Activated T-helper 2 cell treated with anti-CD3 and anti-CD28 coated beads, Interferon-gamma antibody, Interleukin-2, Interleukin-4, amounts not matched to agents 10 μg/mL and 5 μg/mL and 100 μg/mL, durations not matched to agents 14 hours and 24 hours and 36 hours (primary cell): ENCODE data around the gene THEMIS. TPM values are rescaled to one million over a fixed set of nuclear protein-coding genes. Genes with fewer than 3 reads are reported as not detected.
A peak's percentile ranks its signal among the peaks of the same experiment; 100 is the strongest.

Source experiments
- DNase-seq: peaks from one replicate; pipeline ENCODE4 v3.0.0; 2021; ENCODE audit warnings: low spot score
- H3K27ac Mint-ChIP-seq: one replicate; pipeline ENCODE4 v1.8.0; 2021; ENCODE audit warnings: mixed read lengths
- H3K27me3 Mint-ChIP-seq: one replicate; pipeline ENCODE4 v1.8.0; 2021; ENCODE audit warnings: low read depth, mixed read lengths
- H3K36me3 Mint-ChIP-seq: one replicate; pipeline ENCODE4 v1.8.0; 2021; ENCODE audit warnings: low read depth, mixed read lengths
- H3K4me1 Mint-ChIP-seq: one replicate; pipeline ENCODE4 v1.8.0; 2021; ENCODE audit warnings: low read depth, mixed read lengths
- H3K4me3 Mint-ChIP-seq: one replicate; pipeline ENCODE4 v1.8.0; 2021; ENCODE audit warnings: low read depth, mild to moderate bottlenecking, moderate library complexity, mixed read lengths
- H3K9me3 Mint-ChIP-seq: one replicate; pipeline ENCODE4 v1.8.0; 2021; ENCODE audit warnings: mixed read lengths
- intact Hi-C: fragments of 100-400 bp; cut with micrococcal nuclease; formaldehyde crosslinking; loops from one replicate; pipeline ENCODE4 v1.15.1; 2023
- total RNA-seq: library from RNA; stranded (reverse); gene quantifications from 2 replicates; pipeline ENCODE4 v1.2.3, GENCODE V29; 2022

The THEMIS gene, protein sequence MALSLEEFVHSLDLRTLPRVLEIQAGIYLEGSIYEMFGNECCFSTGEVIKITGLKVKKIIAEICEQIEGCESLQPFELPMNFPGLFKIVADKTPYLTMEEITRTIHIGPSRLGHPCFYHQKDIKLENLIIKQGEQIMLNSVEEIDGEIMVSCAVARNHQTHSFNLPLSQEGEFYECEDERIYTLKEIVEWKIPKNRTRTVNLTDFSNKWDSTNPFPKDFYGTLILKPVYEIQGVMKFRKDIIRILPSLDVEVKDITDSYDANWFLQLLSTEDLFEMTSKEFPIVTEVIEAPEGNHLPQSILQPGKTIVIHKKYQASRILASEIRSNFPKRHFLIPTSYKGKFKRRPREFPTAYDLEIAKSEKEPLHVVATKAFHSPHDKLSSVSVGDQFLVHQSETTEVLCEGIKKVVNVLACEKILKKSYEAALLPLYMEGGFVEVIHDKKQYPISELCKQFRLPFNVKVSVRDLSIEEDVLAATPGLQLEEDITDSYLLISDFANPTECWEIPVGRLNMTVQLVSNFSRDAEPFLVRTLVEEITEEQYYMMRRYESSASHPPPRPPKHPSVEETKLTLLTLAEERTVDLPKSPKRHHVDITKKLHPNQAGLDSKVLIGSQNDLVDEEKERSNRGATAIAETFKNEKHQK
- 10.2 and 10.3 TPM in 2 replicates for total RNA-seq

DNA sequence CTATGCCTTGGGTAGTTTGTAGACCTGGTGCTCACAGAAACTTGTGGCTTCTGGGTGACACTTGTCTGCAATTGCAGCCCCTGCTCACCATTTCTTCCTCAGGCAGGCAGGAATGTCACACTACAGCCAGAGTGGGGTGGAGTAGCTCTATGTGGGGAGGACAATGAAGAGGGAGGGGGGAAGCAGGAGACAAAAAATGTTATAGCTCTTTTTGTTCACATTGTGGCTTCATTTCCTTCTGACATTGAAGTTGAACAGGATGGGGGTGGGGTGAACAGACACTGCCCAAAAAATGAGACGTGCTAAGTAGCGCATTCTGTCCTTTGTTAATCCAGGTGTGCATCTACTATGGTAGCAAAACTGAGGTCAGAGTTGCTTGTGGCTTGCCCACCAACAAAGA is at the start of gene THEMIS:
TSS of gene THEMIS (minus strand) at position 124 of the 400 bp plus-strand sequence. CDS start 126 bp downstream, outside the sequence.
- H3K27me3 Mint-ChIP-seq = no peaks in the 10 kb centered on the region
- peak within 1 kb of the TSS; percentile 94 for H3K4me3 Mint-ChIP-seq
- peaks cover 32% of the 10 kb centered on the region for H3K9me3 Mint-ChIP-seq
- intact Hi-C loops = no loop called here
- peaks cover 39% of the 10 kb centered on the region for H3K36me3 Mint-ChIP-seq
- peaks cover 57% of the 10 kb centered on the region for H3K4me1 Mint-ChIP-seq
- peak; percentile 38 for DNase-seq
- peak within 1 kb of the TSS; percentile 94 for H3K27ac Mint-ChIP-seq

DNA sequence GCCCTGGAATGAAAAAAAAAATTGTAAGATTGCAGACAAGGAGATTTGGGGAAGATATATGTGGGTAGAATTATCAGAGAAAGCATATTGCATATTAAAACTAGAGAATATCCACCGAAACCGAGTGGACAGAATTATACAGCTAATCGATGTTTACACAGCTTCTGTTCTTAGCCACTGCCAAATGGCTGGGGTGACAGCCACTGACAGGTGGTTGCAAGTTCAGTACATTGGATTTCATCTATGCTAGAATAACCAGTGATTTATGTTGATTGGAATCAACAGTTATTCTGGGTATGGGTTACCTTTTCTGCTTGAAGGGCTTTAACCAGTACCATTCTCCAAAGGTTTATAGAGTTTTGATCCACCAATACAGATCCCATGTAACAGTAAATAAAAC is 48.4 kb upstream of the THEMIS start:
- H3K27me3 Mint-ChIP-seq = no peaks in the 10 kb centered on the region
- peaks cover 47% of the 10 kb centered on the region for H3K36me3 Mint-ChIP-seq
- no peak overlapping the region for H3K27ac Mint-ChIP-seq
- peaks cover 50% of the 10 kb centered on the region for H3K9me3 Mint-ChIP-seq
- peaks cover 50% of the 10 kb centered on the region for H3K4me1 Mint-ChIP-seq
- intact Hi-C loops = no loop called here
- no peak for DNase-seq
- H3K4me3 Mint-ChIP-seq = no peak overlapping the region

DNA sequence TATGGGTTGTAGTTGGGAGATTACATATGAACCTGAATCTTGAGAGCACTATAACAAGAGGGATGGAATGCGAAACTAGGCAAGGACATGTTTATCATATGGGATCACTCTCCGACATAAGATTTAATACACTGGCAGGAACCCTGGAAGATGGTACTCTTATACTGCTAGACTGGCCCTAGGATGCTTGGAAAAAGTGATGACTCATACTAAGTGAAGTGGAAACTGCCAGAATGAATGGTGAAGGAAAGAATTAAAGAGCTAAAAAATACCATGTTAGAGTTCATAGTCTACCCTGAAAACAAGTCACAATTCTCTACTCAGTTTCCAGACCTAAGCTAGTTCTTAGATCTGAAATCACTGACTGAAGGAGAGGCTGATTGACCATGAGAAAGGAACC is 45.5 kb upstream of the THEMIS start:
- peaks cover 52% of the 10 kb centered on the region for H3K9me3 Mint-ChIP-seq

DNA sequence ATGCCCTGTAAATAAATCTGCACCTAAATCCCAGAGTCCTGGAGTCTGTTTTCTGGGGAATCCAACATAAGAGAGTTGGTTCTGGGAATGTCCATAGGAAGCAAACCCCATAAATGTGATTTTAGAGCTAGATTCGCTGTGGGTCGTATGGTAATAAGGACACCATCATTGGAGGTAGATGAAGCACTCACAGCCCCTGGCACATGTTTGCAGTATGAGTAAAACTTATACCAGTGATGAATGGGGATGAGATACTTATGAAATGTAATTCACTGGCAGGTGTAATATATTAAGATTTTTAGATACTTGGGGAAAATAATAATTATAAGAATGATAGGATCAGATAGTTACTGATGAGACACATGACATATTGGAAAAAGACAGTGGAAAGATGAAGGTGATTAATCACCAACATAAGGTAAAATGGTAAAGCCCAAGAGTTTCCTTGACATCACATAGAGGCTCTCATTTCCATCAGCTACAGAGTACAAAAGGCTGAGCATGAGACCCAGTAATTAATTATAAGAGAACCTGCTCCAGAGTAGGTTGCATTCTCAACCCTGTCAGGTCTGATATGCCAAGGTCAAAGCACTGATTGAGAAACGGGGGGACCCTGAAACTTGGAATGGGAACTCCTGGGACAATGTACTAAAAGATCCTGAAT is 44.7 kb upstream of the THEMIS start:
- peaks cover 26% of the 10 kb centered on the region for H3K4me1 Mint-ChIP-seq
- no peaks in the 10 kb centered on the region for H3K27me3 Mint-ChIP-seq
- peaks cover 48% of the 10 kb centered on the region for H3K36me3 Mint-ChIP-seq
- H3K27ac Mint-ChIP-seq = no peak overlapping the region
- peaks cover 45% of the 10 kb centered on the region for H3K9me3 Mint-ChIP-seq
- DNase-seq = no peak
- intact Hi-C loops = no loop called here
- H3K4me3 Mint-ChIP-seq = no peak overlapping the region

More for the DNA sequence above, 45.5 kb upstream of the THEMIS start:
- Mint-ChIP-seq H3K4me1 (peaks cover 34% of the 10 kb centered on the region), H3K4me3 (no peak overlapping the region), H3K27me3 (no peaks in the 10 kb centered on the region), H3K27ac (no peak overlapping the region), H3K36me3 (peaks cover 55% of the 10 kb centered on the region)
- no peak for DNase-seq
- intact Hi-C loops = no loop called here

DNA sequence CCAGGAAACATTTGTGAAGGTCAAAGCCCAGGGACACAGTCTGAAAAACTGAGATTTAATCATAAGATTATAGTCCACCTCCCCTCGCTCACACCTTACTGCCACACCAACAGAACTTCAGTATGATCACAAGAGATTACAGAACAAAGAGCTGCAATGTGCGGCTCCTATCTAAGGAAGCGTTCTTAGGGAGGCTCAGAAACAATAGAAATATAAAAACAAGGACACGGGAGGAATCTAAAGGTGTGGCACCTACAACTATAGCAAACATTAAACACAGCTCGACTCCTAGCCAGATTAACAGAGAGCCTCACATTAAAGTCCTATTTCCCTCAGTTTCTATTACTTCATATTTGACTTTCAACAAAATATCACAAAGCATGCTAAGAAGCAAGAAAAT is 40.4 kb upstream of the THEMIS start:
- H3K4me1 Mint-ChIP-seq = peaks cover 33% of the 10 kb centered on the region
- H3K36me3 Mint-ChIP-seq = peaks cover 24% of the 10 kb centered on the region

DNA sequence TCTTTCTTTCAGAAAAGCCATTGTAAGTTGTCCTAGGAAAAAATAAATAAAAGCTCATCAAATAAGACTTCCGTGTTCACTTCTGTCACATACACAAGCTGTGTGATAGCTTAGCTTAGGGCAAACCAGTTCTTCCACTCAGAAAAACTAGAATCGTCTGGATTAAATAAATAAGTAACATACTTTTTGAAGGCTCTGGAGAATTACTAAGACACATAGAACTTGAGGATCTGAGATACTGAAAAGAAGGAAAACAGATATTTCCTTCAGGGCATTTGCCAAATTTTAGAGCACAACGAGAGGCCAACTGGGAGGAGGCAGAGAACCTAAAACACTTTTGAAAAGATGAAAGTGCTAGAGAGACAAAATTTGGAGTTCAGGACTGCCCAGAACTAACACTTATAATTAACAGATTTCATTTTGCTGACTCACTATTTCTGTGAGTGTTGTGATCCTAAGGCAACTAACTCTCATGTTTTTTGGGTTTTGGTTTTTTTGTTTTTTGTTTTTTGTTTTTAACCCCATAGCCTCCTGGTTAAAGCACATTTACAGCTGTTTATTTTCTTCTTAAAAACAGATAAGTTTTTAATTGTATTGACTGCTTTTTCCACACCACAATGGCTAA is 38.7 kb upstream of the THEMIS start:
- H3K9me3 Mint-ChIP-seq = peaks cover 8% of the 10 kb centered on the region
- peak overlapping the region; percentile 35 for H3K27ac Mint-ChIP-seq
- no peak overlapping the region for H3K4me3 Mint-ChIP-seq
- intact Hi-C loops = no loop called here
- no peaks in the 10 kb centered on the region for H3K27me3 Mint-ChIP-seq
- DNase-seq = no peak
- H3K4me1 Mint-ChIP-seq = peaks cover 30% of the 10 kb centered on the region
- H3K36me3 Mint-ChIP-seq = peaks cover 16% of the 10 kb centered on the region

More for the DNA sequence above, 40.4 kb upstream of the THEMIS start:
- intact Hi-C loops = no loop called here
- Mint-ChIP-seq H3K27me3 (no peaks in the 10 kb centered on the region), H3K27ac (no peak overlapping the region), H3K4me3 (no peak overlapping the region), H3K9me3 (peaks cover 20% of the 10 kb centered on the region)
- DNase-seq = no peak

DNA sequence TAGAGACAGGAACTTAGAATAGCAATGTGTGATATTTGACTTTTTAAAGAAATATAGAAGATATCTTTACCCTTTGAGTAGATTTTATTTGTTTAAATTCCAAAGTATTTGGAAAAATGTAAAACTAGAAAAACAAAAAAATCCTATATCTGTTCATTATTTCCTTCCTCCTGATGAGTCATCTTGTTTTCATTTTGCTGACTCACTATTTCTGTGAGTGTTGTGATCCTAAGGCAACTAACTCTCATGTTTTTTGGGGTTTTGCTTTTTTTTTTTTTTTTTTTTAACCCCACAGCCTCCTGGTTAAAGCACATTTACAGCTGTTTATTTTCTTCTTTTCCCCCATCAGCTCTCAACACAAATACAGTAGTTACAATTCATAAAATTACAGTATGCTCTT is 37.8 kb upstream of the THEMIS start:
- Mint-ChIP-seq H3K9me3 (peaks cover 6% of the 10 kb centered on the region), H3K4me1 (peaks cover 38% of the 10 kb centered on the region), H3K36me3 (peaks cover 22% of the 10 kb centered on the region), H3K27me3 (no peaks in the 10 kb centered on the region), H3K4me3 (no peak overlapping the region), H3K27ac (peak overlapping the region; percentile 31)
- intact Hi-C loops = loop anchor here (1.0 kb wide), 2 partner anchors 13 to 34 kb away; no protein-coding TSS in a partner anchor
- no peak for DNase-seq

DNA sequence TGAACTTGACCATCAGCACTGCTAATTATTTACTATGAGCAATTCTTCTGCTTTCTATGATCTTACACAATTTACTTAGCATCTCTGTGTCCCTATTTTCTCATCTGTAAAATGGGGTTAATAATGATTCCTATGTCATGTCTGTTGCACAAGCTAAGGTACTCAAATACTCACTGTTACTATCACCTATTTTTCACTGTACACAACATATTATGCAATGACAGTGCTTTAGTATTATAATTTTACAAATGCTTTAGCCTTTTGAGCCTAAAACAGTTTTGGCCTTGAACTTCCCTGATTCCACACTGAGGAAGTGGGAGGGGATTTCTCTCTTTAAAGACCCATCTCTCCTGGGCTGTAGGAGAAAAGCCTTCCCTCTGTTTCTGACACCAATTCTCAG is 36.9 kb upstream of the THEMIS start:
- Mint-ChIP-seq H3K27me3 (no peaks in the 10 kb centered on the region), H3K4me3 (no peak overlapping the region), H3K36me3 (peaks cover 25% of the 10 kb centered on the region), H3K9me3 (peaks cover 15% of the 10 kb centered on the region), H3K27ac (no peak overlapping the region), H3K4me1 (peaks cover 47% of the 10 kb centered on the region)
- no peak for DNase-seq
- intact Hi-C loops = loop anchor here (1.0 kb wide), 2 partner anchors 14 to 35 kb away; no protein-coding TSS in a partner anchor

DNA sequence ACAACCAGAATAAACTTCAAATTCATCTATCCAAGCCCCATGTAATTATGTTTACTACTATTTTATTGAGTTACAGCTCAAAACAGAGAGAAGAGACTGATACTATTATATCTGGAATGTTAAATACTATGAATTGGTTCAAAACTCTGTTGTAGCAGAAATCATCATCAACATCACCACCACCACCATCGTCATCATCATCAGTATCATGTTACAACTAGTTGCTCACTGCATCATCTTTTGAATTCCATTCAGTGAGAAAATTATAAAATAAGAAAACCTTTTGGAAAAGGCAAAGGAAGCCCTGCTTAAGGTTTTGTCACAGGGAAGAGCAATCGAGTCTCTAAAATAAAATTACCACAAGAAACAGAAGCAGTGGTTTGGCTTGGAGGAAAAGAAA is 36.2 kb upstream of the THEMIS start:
- Mint-ChIP-seq H3K27ac (no peak overlapping the region), H3K9me3 (peaks cover 20% of the 10 kb centered on the region), H3K36me3 (peaks cover 27% of the 10 kb centered on the region), H3K4me1 (peaks cover 48% of the 10 kb centered on the region), H3K4me3 (no peak overlapping the region), H3K27me3 (no peaks in the 10 kb centered on the region)
- DNase-seq = no peak
- intact Hi-C loops = no loop called here

DNA sequence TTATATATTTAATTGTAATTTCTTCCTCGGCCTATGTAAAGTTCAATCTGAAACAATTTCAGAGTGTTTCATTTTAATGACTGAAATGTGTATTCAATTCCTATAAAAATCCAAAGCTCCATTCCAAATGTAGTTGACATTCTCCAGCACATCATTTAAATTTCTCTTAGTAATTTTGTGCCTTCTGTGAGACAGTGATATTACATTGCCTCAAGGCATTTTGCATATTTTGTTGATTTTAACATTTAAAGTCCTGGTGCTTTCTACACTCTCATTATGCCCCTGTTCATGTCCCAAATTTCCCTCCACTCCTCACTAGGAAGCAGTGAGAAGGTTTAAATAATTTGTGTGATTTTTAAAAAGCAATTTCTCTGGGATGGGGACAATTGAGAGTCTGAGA is 34.1 kb upstream of the THEMIS start:
- intact Hi-C loops = loop anchor here (1.0 to 5.0 kb wide), 6 partner anchors 13 to 722 kb away; no protein-coding TSS in a partner anchor
- Mint-ChIP-seq H3K9me3 (peaks cover 25% of the 10 kb centered on the region), H3K27me3 (no peaks in the 10 kb centered on the region), H3K4me3 (peak overlapping the region; percentile 71), H3K4me1 (peaks cover 48% of the 10 kb centered on the region), H3K36me3 (peaks cover 34% of the 10 kb centered on the region), H3K27ac (peak overlapping the region; percentile 86)
- no peak for DNase-seq

DNA sequence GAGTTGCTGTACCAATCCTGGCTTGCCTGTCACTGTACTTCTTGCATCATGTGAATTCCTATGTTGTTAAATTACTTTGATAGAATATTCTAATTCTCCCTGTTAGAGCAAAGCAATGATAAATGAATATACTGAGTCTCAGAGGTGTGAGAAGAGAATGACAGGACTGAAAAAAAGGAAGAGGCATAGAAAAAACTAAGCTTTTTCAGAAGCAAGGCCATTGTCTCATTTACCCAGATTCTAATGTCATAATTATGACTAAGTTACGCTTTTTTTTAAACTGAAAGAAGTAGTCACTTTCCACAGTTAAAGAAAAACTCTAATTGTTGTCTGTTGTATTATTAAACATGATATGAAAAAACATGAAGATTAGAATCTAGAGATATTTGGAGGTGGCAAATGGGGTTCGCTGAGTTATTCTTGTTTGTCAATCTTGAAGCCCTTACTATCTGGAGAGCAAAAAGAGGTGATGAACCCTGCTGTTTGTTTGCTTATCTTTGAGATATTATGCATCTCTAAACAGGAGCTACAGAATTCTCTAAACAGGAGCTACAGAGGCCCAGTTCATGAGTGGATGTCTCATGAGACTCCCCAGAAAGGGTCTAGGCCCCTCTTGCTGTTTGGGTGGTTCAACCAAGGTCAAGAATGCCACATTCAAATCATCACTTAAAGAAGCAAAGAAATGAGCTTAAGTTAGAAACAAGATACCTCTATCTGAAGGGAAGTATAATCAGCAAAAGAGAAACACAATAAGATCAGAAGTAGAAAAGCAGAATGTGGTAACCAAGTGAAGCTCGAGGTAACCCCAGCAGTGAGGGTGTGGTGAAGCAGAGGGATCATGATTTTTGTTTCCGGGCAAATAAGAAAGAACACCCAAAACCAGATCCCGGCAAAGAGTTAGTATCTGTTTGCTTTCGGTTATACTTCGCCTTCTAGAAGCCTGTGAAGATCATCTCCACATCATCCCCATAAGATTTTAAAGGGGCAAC is 33.3 kb upstream of the THEMIS start:
- H3K36me3 Mint-ChIP-seq = peaks cover 38% of the 10 kb centered on the region
- H3K4me1 Mint-ChIP-seq = peaks cover 44% of the 10 kb centered on the region
- peak overlapping the region; percentile 71 for H3K4me3 Mint-ChIP-seq
- H3K27me3 Mint-ChIP-seq = no peaks in the 10 kb centered on the region
- peak overlapping the region; percentile 86 for H3K27ac Mint-ChIP-seq
- intact Hi-C loops = loop anchor here (1.0 to 5.0 kb wide), 6 partner anchors 12 to 723 kb away; no protein-coding TSS in a partner anchor
- peak; percentile 58 for DNase-seq
- H3K9me3 Mint-ChIP-seq = peaks cover 28% of the 10 kb centered on the region
